HTR-8/SVneo (cell line): ENCODE results near the gene BCL2L1.
"Not testable (repeated sequence)": the region's sequence is repeated elsewhere in the genome, so short reads cannot be mapped to it uniquely, and the experiment has no call there.

Source experiments
- DNase-seq: peaks from one replicate; pipeline ENCODE4 v3.0.0; 2011; ENCODE audit warnings: low spot score, mixed read lengths; ENCODE audit not compliant: insufficient read length
- FAIRE-seq: peaks from 2 replicates; lab custom pipeline; 2011; peaks lifted over from hg19 to GRCh38; lab: Jason Lieb, UNC

BCL2L1 gene

GRCh38 chr20:31722257-31723068 lies at the start of gene BCL2L1:
Gene BCL2L1, minus strand, starts transcription at chr20:31722868. Its CDS starts 650 bp downstream, at chr20:31722218.
- DNase-seq, result no peak
- FAIRE-seq, result no peak

GRCh38 chr20:31770243-31770642 lies 47.6 kb upstream of the BCL2L1 start:
- FAIRE-seq, result no peak
- DNase-seq, result no peak

GRCh38 chr20:31769681-31770080 lies 47.0 kb upstream of the BCL2L1 start:
- DNase-seq (no peak), FAIRE-seq (no peak)

GRCh38 chr20:31767805-31768204 lies 45.1 kb upstream of the BCL2L1 start:
- FAIRE-seq (no peak), DNase-seq (no peak)

GRCh38 chr20:31764641-31765305 lies 42.1 kb upstream of the BCL2L1 start:
- FAIRE-seq, result no peak
- DNase-seq, result no peak

- no peak for FAIRE-seq
- no peak for DNase-seq
Observed at GRCh38 chr20:31760519-31761240, 38.0 kb upstream of the BCL2L1 start.

GRCh38 chr20:31759836-31760518 lies 37.3 kb upstream of the BCL2L1 start:
- no peak for DNase-seq
- no peak for FAIRE-seq

- no peak for DNase-seq
- no peak for FAIRE-seq
Observed at GRCh38 chr20:31758991-31759390, 36.3 kb upstream of the BCL2L1 start.

- no peak for DNase-seq
- no peak for FAIRE-seq
Observed at GRCh38 chr20:31758521-31758920, 35.9 kb upstream of the BCL2L1 start.

- FAIRE-seq (no peak), DNase-seq (no peak)
Observed at GRCh38 chr20:31757254-31757653, 34.6 kb upstream of the BCL2L1 start.

- no peak for DNase-seq
- FAIRE-seq, result no peak
Observed at GRCh38 chr20:31751126-31751525, 28.5 kb upstream of the BCL2L1 start.

- FAIRE-seq (no peak), DNase-seq (no peak)
Observed at GRCh38 chr20:31749223-31749622, 26.6 kb upstream of the BCL2L1 start.

GRCh38 chr20:31747640-31748039 lies 25.0 kb upstream of the BCL2L1 start:
- no peak for DNase-seq

GRCh38 chr20:31747028-31747427 lies 24.4 kb upstream of the BCL2L1 start:
- not testable (repeated sequence) for FAIRE-seq, DNase-seq

More at GRCh38 chr20:31747640-31748039, 25.0 kb upstream of the BCL2L1 start:
- no peak for FAIRE-seq

- FAIRE-seq (no peak), DNase-seq (no peak)
Observed at GRCh38 chr20:31746068-31746878, 23.6 kb upstream of the BCL2L1 start.

GRCh38 chr20:31740656-31741323 lies 18.1 kb upstream of the BCL2L1 start:
- DNase-seq, result no peak
- no peak for FAIRE-seq

- FAIRE-seq (no peak), DNase-seq (peak; percentile 57)
Observed at GRCh38 chr20:31740208-31740607, 17.5 kb upstream of the BCL2L1 start.

- FAIRE-seq (no peak), DNase-seq (no peak)
Observed at GRCh38 chr20:31739550-31739977, 16.9 kb upstream of the BCL2L1 start.
